ENCODE data around the gene SIN3B. TPM values are rescaled to one million over a fixed set of nuclear protein-coding genes. Genes with fewer than 3 reads are reported as not detected.
A peak's percentile ranks its signal among the peaks of the same experiment; 100 is the strongest.

SIN3B gene
- total and polyA plus RNA-seq, 12 donors, result 13.9 to 37.7 (median 24.8) TPM

- WGBS, 2 donors, result 39 to 47% methylated on average over 30 of the region's 30 CpGs
- DNase-seq (no peak), ATAC-seq (no peak)
- H3K9me3 ChIP-seq, result no peaks in the 10 kb centered on the region
- no peak for TF ChIP-seq CTCF (IDR thresholded peaks at IDR 0.05)
- peak overlapping the region; percentile 8 to 76 (median 66) for H3K4me3 ChIP-seq
- peak overlapping the region in 6 of 10 donors; percentile 49 to 83 (median 80) for H3K27ac ChIP-seq
- H3K36me3 ChIP-seq, result no peaks in the 10 kb centered on the region
- peaks cover 0 to 34% (median 19%) of the 10 kb centered on the region in 9 donors for H3K4me1 ChIP-seq
- intact Hi-C loops (cut with DNase I), result loop anchor here in 3 of 10 donors (5.0 to 10.0 kb wide), 3 partner anchors 61 to 123 kb away; partner anchors contain the start of gene SIN3B (in 1 of the 3)
- H3K27me3 ChIP-seq, result peaks cover 0 to 19% (median 0%) of the 10 kb centered on the region in 7 donors
These were observed 66.4 kb downstream of the SIN3B start for GRCh38 chr19:16895467-16896145.

- 1 to 3% methylated on average over 55 to 66 of the region's 66 CpGs for WGBS, 2 donors
- peak overlapping the region; percentile 8 to 76 (median 66) for H3K4me3 ChIP-seq
- no peaks in the 10 kb centered on the region for H3K36me3 ChIP-seq
- peaks cover 0 to 34% (median 19%) of the 10 kb centered on the region in 9 donors for H3K4me1 ChIP-seq
- DNase-seq, result no peak
- H3K9me3 ChIP-seq, result no peaks in the 10 kb centered on the region
- no peak for TF ChIP-seq CTCF (IDR thresholded peaks at IDR 0.05)
- intact Hi-C loops (cut with DNase I), result loop anchor here in 3 of 10 donors (5.0 to 10.0 kb wide), 3 partner anchors 62 to 124 kb away; partner anchors contain the start of gene SIN3B (in 1 of the 3)
- H3K27me3 ChIP-seq, result peaks cover 0 to 19% (median 0%) of the 10 kb centered on the region in 7 donors
- peak in 2 of 8 donors; percentile 0 to 6 for ATAC-seq
- H3K27ac ChIP-seq, result peak overlapping the region; percentile 49 to 89 (median 79)
These were observed 67.2 kb downstream of the SIN3B start for GRCh38 chr19:16896146-16897028.

- Histone ChIP-seq H3K27me3 (peaks cover 0 to 19% (median 0%) of the 10 kb centered on the region in 7 donors), H3K9me3 (no peaks in the 10 kb centered on the region), H3K36me3 (no peaks in the 10 kb centered on the region), H3K4me3 (peak overlapping the region; percentile 19 to 76 (median 66)), H3K4me1 (peaks cover 0 to 34% (median 15%) of the 10 kb centered on the region in 9 donors), H3K27ac (peak overlapping the region; percentile 46 to 87 (median 74))
- DNase-seq (peak; percentile 96 to 97), ATAC-seq (peak; percentile 90 to 94 (median 92))
- no peak for TF ChIP-seq CTCF (IDR thresholded peaks at IDR 0.05)
- intact Hi-C loops (cut with DNase I), result loop anchor here in 3 of 10 donors (5.0 to 10.0 kb wide), 3 partner anchors 62 to 125 kb away; partner anchors contain the start of gene SIN3B (in 1 of the 3)
- 1 to 4% methylated on average over 54 to 67 of the region's 68 CpGs for WGBS, 2 donors
These were observed 68.0 kb downstream of the SIN3B start for GRCh38 chr19:16897029-16897855.
